H4 (cell line): Measurements from ENCODE around the gene EDEM3. TPM values are rescaled to one million over a fixed set of nuclear protein-coding genes. Genes with fewer than 3 reads are reported as not detected.
"Not testable (repeated sequence)": the region's sequence is repeated elsewhere in the genome, so short reads cannot be mapped to it uniquely, and the experiment has no call there.

Experiments used
- DNase-seq: peaks from one replicate; pipeline ENCODE4 v3.0.0-alpha.2; 2015; ENCODE audit warnings: low spot score
- total RNA-seq: library from RNA; depleted of rRNA; stranded (reverse); fragments of >200 nt; shearing (Covaris generic); gene quantifications from 2 replicates; pipeline ENCODE4 v1.2.3, GENCODE V29; 2014; rRNA removed

The EDEM3 gene
- 21.7 and 28.4 TPM in 2 replicates for total RNA-seq

- DNase-seq, result peak; percentile 99
Observed at GRCh38 chr1:184754476-184755225, at the start of gene EDEM3. Gene EDEM3 (minus strand): TSS chr1:184754858. CDS start chr1:184754646, 212 bp downstream.

- DNase-seq, result no peak
Observed at GRCh38 chr1:184804220-184804619, 49.6 kb upstream of the EDEM3 start.

DNA sequence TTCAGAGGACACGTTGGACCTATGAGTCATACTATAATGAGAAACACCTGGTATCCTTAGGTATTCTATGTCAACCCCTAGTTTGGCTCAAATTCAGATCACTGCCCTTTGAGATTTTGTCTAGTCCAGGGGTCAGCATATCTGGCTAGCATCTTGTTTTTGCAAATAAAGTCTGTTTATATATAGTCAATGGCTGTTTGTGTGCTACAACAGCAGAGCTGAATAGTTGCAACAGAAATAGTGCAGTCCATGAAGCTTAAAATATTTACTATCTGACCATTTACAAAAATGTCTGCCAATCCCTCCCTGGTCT, 48.5 kb upstream of the EDEM3 start:
- DNase-seq, result peak; percentile 18

GRCh38 chr1:184802354-184803179, 47.9 kb upstream of the EDEM3 start:
- DNase-seq, result no peak

- DNase-seq, result no peak
Observed at GRCh38 chr1:184801503-184801902, 46.8 kb upstream of the EDEM3 start.

GRCh38 chr1:184800876-184801275, 46.2 kb upstream of the EDEM3 start:
- DNase-seq, result no peak

GRCh38 chr1:184793967-184794366, 39.3 kb upstream of the EDEM3 start:
- no peak for DNase-seq

DNA sequence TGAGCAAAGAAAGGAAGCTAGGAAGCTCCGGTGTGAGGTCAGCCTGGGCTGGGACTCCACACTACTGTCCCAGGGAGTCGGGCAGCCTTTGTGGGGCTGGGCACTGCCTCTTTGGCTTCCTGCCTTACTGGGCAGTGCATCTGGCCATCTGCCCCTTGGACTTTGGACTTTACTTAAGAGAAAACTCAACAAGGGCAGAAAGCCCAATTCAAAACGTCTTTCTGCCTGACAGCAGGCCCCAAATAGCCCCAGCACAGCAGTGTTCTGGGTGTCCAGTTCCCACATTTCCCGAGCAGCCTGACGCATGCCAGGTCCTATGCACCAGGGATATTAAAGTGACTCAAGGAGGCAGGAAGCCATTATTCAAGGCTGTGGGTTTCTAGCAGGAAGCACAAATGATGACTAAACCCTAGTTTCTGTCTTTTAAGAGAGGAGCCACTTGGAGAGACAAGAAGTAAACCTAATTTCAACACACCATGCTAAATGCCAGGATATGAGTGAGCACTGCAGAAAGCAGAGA, 37.9 kb upstream of the EDEM3 start:
- DNase-seq, result peak; percentile 93

DNA sequence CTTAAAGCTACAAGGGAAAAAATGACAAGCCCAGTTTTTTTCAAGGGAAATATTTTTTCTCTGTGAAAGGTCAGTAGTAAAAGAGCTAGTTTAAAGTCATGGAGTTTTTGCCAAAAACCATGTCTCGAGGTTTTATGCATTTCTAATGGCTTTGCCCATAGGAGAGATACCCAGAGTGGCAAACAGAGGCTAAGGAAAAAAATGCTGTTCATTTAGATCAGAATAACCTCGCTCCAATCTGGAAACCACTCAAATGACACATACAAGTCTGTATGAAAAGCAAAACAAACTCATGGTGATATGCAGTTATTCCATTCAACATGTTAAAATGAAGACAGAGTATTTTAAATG, 36.9 kb upstream of the EDEM3 start:
- DNase-seq, result no peak

GRCh38 chr1:184790642-184791549, 36.2 kb upstream of the EDEM3 start:
- DNase-seq, result no peak

- DNase-seq, result no peak
Observed at GRCh38 chr1:184789884-184790283, 35.2 kb upstream of the EDEM3 start.

DNA sequence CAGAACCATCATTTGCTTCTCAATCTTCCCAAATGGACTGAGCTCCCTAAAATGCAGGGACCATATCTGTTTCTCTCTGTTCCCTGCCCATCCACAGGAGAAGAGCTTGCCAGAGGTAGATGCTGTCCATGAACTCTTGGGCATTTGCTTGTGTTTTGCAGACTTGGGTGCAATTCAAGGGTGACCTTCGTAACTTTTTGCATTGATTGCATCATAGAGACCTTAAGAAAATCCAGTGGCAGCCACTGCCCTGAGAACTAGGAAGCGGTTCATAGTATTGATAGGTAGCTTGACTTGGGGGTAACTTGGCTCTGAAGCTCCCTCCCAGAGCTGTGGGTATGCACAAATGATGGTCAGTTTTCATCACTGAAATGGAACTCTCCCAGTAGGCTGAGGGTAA, 34.3 kb upstream of the EDEM3 start:
- DNase-seq, result no peak

- DNase-seq, result no peak
Observed at GRCh38 chr1:184785529-184785928, 30.9 kb upstream of the EDEM3 start.

DNA sequence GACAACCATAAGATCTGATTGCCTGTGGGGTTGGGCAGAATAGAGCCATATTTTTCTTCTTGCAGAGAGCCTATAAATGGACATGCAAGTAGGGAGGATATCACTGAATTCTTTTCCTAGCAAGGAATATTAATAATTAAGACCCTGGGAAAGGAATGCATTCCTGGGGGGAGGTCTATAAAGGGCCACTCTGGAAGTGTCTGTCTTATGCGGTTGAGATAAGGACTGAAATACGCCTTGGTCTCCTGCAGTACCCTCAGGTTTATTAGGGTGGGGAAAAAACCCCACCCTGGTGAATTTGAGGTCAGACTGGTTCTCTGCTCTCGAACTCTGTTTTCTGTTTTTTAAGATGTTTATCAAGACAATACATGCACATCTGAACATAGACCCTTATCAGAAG, 29.1 kb upstream of the EDEM3 start:
- not testable (repeated sequence) for DNase-seq

- no peak for DNase-seq
Observed at GRCh38 chr1:184781941-184782340, 27.3 kb upstream of the EDEM3 start.

DNA sequence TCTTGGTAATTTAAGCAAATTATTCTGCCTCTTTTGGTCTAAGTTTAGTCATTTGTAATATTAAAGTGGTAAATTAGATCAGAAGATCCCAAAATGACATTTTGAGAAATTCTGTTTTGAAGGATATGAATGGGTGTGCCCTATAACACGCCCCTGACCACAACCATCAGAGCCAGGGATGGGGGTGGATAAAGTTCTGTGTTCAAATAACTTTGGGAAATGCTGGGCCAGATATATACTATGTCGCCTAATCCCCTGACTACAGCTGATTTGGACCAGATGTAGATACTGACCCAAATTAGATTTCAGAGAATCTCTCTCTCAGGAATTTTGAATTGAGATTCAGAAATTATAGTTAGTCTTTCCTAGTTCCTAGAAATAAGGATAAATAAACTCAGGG, 21.2 kb upstream of the EDEM3 start:
- no peak for DNase-seq

- DNase-seq, result no peak
Observed at GRCh38 chr1:184775329-184775728, 20.7 kb upstream of the EDEM3 start.

- DNase-seq, result no peak
Observed at GRCh38 chr1:184773762-184774320, 19.2 kb upstream of the EDEM3 start.

- no peak for DNase-seq
Observed at GRCh38 chr1:184771190-184771691, 16.6 kb upstream of the EDEM3 start.

- DNase-seq, result no peak
Observed at GRCh38 chr1:184770181-184770979, 15.7 kb upstream of the EDEM3 start.

DNA sequence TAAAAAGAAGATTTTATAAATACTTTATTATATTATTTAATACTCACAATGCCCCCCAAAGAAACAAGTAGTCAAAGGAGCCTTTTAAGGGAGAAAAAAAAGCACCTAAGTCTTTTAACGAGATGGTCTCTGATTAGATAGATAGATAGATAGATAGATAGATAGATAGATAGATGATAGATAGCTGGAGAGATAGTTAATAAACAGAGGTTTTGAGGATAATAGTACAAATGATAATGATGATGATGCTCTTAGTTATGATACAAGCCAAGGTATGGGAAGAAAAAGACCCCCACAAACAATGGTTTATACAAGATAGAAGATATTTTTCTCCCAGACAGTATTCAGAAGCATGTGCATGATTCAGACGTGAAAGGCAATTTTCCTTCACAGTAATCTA, 14.6 kb upstream of the EDEM3 start:
- no peak for DNase-seq
